Activated CD4-positive, alpha-beta T cell treated with anti-CD3 and anti-CD28 coated beads, Interleukin-2, amount 10 ng/mL, durations not matched to agents 7 days and 5 days (primary cell): ENCODE data around the gene RASA3. TPM values are rescaled to one million over a fixed set of nuclear protein-coding genes. Genes with fewer than 3 reads are reported as not detected.

Experiments
- CTCF ChIA-PET: fragments of 350-600 bp; sonication (Branson Sonifier 250); formaldehyde crosslinking; loops from one replicate; lab custom pipeline; 2021; ENCODE audit warnings: antibody characterized with exemption; lab: Charles Lee
- POLR2A ChIA-PET: fragments of 350-600 bp; sonication (Branson Sonifier 250); formaldehyde crosslinking; loops from one replicate; lab custom pipeline; 2021; ENCODE audit warnings: antibody characterized with exemption; lab: Charles Lee
- DNase-seq: peaks from one replicate; pipeline ENCODE4 v3.0.0-alpha.2; 2020
- H3K27ac Mint-ChIP-seq: one replicate; pipeline ENCODE4 v1.8.0; 2021; ENCODE audit warnings: mild to moderate bottlenecking, moderate library complexity, mixed read lengths
- H3K27me3 Mint-ChIP-seq: one replicate; pipeline ENCODE4 v1.8.0; 2021; ENCODE audit warnings: mixed read lengths
- H3K36me3 Mint-ChIP-seq: one replicate; pipeline ENCODE4 v1.8.0; 2021; ENCODE audit warnings: low read depth, mixed read lengths
- H3K4me1 Mint-ChIP-seq: one replicate; pipeline ENCODE4 v1.8.0; 2021; ENCODE audit warnings: mixed read lengths
- H3K4me3 Mint-ChIP-seq: one replicate; pipeline ENCODE4 v1.8.0; 2021; ENCODE audit warnings: mild to moderate bottlenecking, moderate library complexity, mixed read lengths
- H3K9me3 Mint-ChIP-seq: one replicate; pipeline ENCODE4 v1.8.0; 2021; ENCODE audit warnings: mixed read lengths
- total RNA-seq, 2 experiments: library from RNA; stranded (reverse); gene quantifications; one replicate each; pipeline ENCODE4 v1.2.3, GENCODE V29; 2021

The RASA3 gene
- total RNA-seq, 2 experiments from 2014 or later, result 114 to 115 TPM

DNA sequence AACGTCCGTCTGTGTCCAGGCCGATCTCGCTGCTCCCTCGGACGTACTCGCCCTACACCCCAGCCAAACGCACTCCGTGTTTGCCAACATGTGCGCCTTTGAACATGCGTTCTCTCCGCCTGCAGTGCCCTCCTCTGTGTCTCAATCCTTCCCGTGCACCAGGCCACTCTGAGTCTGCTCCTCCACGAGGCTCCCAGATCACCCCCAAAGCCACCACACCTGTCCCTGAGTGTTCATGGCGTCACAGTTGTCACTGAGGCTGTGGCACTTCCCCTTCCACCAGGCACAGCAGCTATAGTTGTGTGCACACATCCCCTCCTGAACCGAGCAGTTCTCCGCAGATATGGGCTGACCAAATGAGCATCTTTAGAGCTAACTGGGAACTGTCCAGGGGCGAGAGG lies 35.6 kb downstream of the RASA3 start:
- POLR2A ChIA-PET, result no interaction called here
- Mint-ChIP-seq H3K36me3 (peaks cover 54% of the 10 kb centered on the region), H3K4me1 (peaks cover 46% of the 10 kb centered on the region), H3K9me3 (peaks cover 32% of the 10 kb centered on the region), H3K27me3 (no peaks in the 10 kb centered on the region), H3K27ac (no peak overlapping the region), H3K4me3 (no peak overlapping the region)
- CTCF ChIA-PET, result no interaction called here
- DNase-seq, result no peak

DNA sequence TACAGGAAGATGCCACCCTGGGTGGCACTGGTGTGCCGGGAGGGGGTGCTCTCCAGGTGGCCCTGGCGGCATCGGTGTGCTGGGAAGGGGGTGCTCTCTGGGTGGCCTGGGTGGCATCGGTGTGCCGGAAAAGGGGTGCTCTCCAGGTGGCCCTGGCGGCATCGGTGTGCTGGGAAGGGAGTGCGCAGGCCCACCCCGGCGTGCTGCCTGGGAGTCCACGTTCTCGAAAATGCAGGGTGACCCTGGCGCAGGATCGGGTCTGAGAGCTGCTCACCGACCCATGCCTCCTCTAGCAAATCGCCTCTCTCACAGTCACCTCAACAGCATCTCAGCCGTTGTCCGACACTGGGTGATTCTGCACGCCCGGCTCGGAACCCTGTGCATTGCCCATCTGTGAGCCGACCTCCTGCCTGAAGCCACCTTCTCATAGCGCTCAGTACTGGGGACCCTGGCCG lies 36.4 kb downstream of the RASA3 start:
- Mint-ChIP-seq H3K9me3 (peaks cover 39% of the 10 kb centered on the region), H3K4me1 (peaks cover 46% of the 10 kb centered on the region), H3K36me3 (peaks cover 55% of the 10 kb centered on the region), H3K27ac (no peak overlapping the region), H3K27me3 (no peaks in the 10 kb centered on the region), H3K4me3 (no peak overlapping the region)
- ChIA-PET CTCF (interaction anchor here (0.6 kb wide), 1 partner anchor 199 kb away, joined by 3 read pairs; no protein-coding TSS in a partner anchor), POLR2A (no interaction called here)
- no peak for DNase-seq

DNA sequence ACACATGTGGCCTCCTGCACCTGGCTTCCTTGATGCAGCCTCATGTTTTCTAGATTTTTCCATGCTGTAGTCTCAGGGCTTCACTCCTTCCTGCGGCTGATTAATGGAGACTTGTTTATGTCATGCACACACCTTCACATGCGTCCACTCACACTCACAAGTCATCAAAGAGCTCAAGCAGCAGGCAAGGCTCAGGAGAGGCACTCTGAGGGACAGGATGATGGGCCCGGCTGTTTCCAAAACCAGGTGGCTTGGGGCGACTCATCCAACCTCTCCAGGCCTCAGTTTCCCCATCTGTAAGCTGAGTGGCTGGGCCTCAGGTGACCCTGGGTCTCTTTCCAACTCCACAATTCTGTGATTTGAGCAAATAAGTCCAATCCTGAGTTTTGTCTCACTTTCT lies 36.9 kb downstream of the RASA3 start:
- Mint-ChIP-seq H3K9me3 (peaks cover 42% of the 10 kb centered on the region), H3K27ac (no peak overlapping the region), H3K4me3 (no peak overlapping the region), H3K27me3 (no peaks in the 10 kb centered on the region), H3K4me1 (peaks cover 48% of the 10 kb centered on the region), H3K36me3 (peaks cover 57% of the 10 kb centered on the region)
- ChIA-PET CTCF (no interaction called here), POLR2A (no interaction called here)
- DNase-seq, result no peak

DNA sequence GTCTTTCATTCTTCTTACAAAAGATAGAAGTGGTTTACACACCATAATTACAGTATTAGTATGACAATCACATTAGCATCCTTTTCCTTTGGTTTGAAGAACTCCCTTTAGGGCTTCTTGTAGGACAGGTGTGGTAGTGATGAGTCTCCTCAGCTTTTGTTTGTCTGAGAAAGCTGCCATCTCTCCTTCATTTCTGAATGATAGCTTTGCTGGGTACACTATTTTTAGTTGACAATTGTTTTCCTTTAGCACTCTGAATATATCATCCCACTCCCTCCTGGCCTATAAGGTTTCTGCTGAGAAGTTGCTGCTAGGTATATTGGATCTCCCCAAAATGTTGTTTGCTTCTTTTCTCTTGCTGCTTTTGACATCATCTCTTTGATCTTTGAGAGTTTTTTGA lies 39.3 kb downstream of the RASA3 start:
- peaks cover 76% of the 10 kb centered on the region for H3K36me3 Mint-ChIP-seq
- POLR2A ChIA-PET, result no interaction called here
- no peak overlapping the region for H3K4me3 Mint-ChIP-seq
- H3K9me3 Mint-ChIP-seq, result peaks cover 50% of the 10 kb centered on the region
- CTCF ChIA-PET, result interaction anchor here (1.1 kb wide), 1 partner anchor 10 kb away, joined by 3 read pairs; no protein-coding TSS in a partner anchor
- no peak overlapping the region for H3K27ac Mint-ChIP-seq
- no peak for DNase-seq
- peaks cover 43% of the 10 kb centered on the region for H3K4me1 Mint-ChIP-seq
- H3K27me3 Mint-ChIP-seq, result no peaks in the 10 kb centered on the region

DNA sequence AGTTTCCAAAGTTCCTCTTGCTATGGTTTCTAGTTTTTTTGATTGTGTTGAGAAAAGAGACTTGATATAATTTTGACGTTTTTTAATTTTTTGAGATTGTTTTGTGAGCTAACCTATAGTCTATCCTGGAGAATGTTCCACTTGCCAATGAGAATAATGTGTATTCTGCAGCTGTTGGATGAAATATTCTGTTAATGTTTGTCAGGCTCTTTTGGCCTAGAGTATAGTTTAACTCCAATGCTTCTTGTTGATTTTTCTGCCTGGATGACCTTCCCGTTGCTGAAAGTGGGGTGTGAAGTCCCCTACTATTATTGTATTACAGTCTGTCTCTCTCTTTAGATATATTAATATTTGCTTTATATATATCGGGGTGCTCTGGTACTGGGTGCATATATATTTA lies 40.0 kb downstream of the RASA3 start:
- H3K27me3 Mint-ChIP-seq, result no peaks in the 10 kb centered on the region
- no peak overlapping the region for H3K4me3 Mint-ChIP-seq
- POLR2A ChIA-PET, result no interaction called here
- peaks cover 51% of the 10 kb centered on the region for H3K9me3 Mint-ChIP-seq
- no peak for DNase-seq
- peaks cover 76% of the 10 kb centered on the region for H3K36me3 Mint-ChIP-seq
- peak overlapping the region; percentile 83 for H3K27ac Mint-ChIP-seq
- peaks cover 38% of the 10 kb centered on the region for H3K4me1 Mint-ChIP-seq
- CTCF ChIA-PET, result no interaction called here

DNA sequence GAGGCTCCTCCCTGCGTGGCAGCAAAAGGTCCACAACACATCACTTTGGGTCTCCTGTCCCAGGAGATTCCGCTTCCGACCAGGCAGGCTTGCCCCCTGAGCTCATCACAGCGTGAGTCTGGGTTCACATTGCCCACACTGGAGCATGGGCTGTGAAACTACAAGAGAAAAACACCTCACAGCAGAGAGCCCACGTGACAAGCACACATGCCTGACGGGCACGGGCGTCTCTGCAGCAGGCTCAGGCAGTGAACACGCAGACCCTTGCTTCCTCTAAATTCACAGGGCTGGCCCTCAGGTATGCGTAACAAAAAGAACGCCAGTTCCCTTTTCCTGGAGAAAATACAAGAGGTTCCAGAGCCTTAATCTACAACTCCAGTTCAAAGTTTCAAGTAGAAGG lies 41.9 kb downstream of the RASA3 start:
- ChIA-PET CTCF (no interaction called here), POLR2A (interaction anchor here (0.5 kb wide), 1 partner anchor 227 kb away, joined by 3 read pairs; no protein-coding TSS in a partner anchor)
- H3K9me3 Mint-ChIP-seq, result peaks cover 52% of the 10 kb centered on the region
- no peak overlapping the region for H3K4me3 Mint-ChIP-seq
- H3K4me1 Mint-ChIP-seq, result peaks cover 23% of the 10 kb centered on the region
- DNase-seq, result no peak
- H3K27ac Mint-ChIP-seq, result peak overlapping the region; percentile 46
- H3K36me3 Mint-ChIP-seq, result peaks cover 61% of the 10 kb centered on the region
- H3K27me3 Mint-ChIP-seq, result no peaks in the 10 kb centered on the region

DNA sequence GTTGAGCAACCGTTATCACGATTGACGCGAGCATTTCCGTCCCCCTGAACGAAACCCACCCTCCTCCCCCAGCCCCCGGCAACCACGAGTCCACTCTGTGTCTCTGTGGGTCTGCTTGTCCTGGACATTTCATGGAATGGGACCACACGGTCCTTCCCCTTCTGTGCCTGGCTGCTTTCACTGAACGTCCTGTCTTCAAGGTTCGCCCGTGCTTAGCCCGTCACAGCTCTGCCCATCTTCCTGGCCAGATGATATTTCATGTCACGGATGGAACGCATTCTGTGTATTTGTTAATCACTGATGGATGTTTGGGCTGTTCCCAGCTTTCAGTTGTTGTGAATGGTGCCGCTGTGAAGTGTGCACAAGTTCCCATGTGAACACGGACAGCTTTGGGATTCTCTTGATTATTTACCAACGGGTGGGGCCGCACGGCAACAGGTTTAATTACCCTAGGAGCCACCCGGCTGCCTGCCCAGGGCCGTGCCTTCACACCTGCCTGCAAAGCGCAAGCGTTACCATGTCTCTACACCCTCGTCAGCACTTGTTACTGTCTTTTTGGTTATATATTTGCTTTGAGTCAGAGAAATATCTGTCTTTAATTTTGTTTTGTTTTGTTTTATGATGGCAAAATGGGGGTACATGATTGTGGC lies 42.5 kb downstream of the RASA3 start:
- H3K27ac Mint-ChIP-seq, result no peak overlapping the region
- peaks cover 56% of the 10 kb centered on the region for H3K36me3 Mint-ChIP-seq
- H3K9me3 Mint-ChIP-seq, result peaks cover 49% of the 10 kb centered on the region
- no peak overlapping the region for H3K4me3 Mint-ChIP-seq
- DNase-seq, result no peak
- H3K27me3 Mint-ChIP-seq, result no peaks in the 10 kb centered on the region
- CTCF ChIA-PET, result interaction anchor here (0.8 kb wide), 1 partner anchor 19 kb away, joined by 3 read pairs; no protein-coding TSS in a partner anchor
- POLR2A ChIA-PET, result no interaction called here
- peaks cover 19% of the 10 kb centered on the region for H3K4me1 Mint-ChIP-seq

DNA sequence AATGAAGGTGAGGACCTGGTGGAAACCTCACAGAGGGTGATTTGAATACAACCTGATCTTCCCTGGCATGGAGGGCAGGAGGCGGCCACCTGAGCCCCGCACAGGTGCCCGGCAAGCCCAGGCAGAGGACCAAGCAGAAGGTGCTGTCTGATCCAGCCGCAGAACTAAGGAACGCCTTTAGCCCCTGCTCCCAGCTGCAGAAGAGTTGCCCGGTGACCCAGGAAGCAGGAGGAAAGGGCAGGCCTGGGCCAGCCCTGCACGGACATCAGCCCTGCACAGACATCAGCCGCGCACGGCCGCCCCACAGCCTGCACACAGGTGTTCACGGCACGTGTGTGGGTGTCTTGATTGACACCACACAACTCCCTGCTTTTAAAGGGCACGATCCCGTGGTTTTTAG lies 43.1 kb downstream of the RASA3 start:
- Mint-ChIP-seq H3K27ac (peak overlapping the region; percentile 9), H3K9me3 (peaks cover 48% of the 10 kb centered on the region), H3K27me3 (no peaks in the 10 kb centered on the region), H3K36me3 (peaks cover 55% of the 10 kb centered on the region), H3K4me1 (peaks cover 18% of the 10 kb centered on the region), H3K4me3 (no peak overlapping the region)
- DNase-seq, result no peak
- ChIA-PET CTCF (interaction anchor here (0.8 kb wide), 1 partner anchor 20 kb away, joined by 3 read pairs; no protein-coding TSS in a partner anchor), POLR2A (no interaction called here)

DNA sequence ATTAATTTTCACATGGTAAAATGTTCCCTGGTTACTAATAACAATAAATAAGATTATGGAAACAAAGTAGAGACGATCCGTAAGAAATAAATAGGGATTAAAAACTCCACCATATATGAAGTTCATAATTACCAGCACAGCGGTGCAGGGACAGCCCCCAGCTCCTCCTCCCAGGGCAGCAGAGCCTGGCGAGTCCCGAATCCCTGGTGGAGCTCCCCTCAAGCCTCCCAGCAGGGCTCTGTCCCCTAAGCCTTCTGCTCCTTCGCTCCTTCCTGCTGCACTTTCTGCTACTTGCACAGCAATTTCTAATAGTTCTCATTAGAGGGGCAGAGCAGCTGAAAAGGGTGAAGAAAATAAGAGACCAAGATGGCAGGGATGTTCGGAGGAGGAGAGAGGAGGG lies 43.6 kb downstream of the RASA3 start:
- Mint-ChIP-seq H3K9me3 (peaks cover 43% of the 10 kb centered on the region), H3K4me1 (peaks cover 13% of the 10 kb centered on the region), H3K36me3 (peaks cover 50% of the 10 kb centered on the region), H3K4me3 (no peak overlapping the region), H3K27me3 (no peaks in the 10 kb centered on the region), H3K27ac (no peak overlapping the region)
- ChIA-PET POLR2A (no interaction called here), CTCF (no interaction called here)
- DNase-seq, result no peak

DNA sequence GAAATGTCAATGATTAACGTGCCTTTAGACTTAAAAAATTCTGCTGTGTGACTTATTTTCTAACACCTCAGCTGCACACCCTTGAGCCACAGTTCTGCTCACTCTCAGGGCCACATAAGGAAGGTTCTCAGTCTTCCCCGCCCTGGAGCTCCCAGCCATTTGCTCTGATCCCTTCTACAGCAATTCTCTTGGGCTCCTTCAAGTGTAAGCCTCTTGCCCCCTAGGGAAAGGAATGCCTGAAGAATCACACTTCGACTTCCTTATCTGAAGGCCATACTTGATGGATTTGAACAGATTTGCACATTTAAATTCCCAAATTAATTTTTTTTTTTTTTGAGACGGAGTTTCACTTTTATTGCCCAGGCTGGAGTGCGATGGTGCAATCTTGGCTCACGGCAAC lies 44.2 kb downstream of the RASA3 start:
- Mint-ChIP-seq H3K36me3 (peaks cover 44% of the 10 kb centered on the region), H3K9me3 (peaks cover 37% of the 10 kb centered on the region), H3K4me3 (no peak overlapping the region), H3K27me3 (no peaks in the 10 kb centered on the region), H3K4me1 (peaks cover 7% of the 10 kb centered on the region), H3K27ac (no peak overlapping the region)
- CTCF ChIA-PET, result no interaction called here
- DNase-seq, result no peak
- POLR2A ChIA-PET, result no interaction called here

DNA sequence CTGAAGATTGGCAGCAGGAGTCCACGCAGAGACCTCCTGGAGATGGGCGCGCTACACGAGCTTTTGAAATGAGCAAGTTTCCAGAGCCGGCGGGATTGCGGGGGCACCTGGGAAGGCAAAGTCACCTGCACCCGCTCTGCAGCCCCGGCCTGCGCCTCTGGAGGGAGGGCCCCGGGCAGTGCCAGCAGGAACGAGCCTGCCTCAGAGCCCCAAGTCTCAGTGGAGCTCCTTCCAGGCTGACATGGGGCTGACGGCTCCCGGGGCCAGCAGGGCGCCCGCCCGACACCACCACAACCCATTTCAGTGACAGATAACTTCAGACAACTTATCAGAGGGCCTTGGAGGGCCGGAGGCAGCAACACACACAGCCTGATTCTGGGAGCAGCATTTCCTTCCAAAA lies 45.0 kb downstream of the RASA3 start:
- peaks cover 8% of the 10 kb centered on the region for H3K4me1 Mint-ChIP-seq
- peaks cover 33% of the 10 kb centered on the region for H3K9me3 Mint-ChIP-seq
- H3K27ac Mint-ChIP-seq, result peak overlapping the region; percentile 54
- peaks cover 45% of the 10 kb centered on the region for H3K36me3 Mint-ChIP-seq
- H3K27me3 Mint-ChIP-seq, result no peaks in the 10 kb centered on the region
- ChIA-PET POLR2A (interaction anchor here (0.6 kb wide), 1 partner anchor 26 kb away, joined by 3 read pairs; no protein-coding TSS in a partner anchor), CTCF (no interaction called here)
- DNase-seq, result no peak
- no peak overlapping the region for H3K4me3 Mint-ChIP-seq

DNA sequence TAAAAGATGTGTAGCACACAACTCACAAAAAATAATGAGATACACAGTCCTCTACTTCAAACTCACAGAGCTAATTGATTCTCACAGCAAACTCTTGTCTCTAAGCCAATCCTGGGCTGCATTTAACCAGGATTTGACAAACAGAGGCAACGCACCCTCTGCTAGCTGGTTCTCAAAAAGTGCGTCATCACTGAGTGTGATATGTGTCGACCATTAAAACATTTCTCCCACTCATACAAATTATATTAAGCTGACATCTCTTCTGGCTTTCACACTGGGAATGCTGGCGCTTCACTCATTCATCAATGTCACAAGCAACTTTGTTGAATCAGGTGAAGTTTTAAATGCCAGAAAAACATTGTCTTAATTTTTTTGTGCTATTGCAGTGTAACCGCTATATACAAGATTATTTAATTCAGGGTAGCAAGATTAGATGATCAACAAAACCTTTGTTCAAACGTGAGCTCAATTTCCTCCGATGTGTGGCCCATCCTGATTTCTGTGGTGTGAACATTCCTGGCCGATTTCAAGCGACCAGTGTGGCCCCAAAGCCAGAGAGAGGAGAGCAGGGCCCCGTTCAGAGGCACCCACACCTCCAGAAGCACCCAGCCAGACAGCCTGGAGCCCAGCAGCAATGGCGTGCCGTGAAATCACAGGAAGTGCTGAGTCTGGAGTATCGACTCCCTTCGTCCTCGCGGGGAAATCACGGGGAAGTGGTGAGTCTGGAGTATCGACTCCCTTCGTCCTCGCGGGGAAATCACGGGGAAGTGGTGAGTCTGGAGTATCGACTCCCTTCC lies 49.4 kb downstream of the RASA3 start:
- CTCF ChIA-PET, result interaction anchor here (1.0 kb wide), 1 partner anchor 11 kb away, joined by 3 read pairs; no protein-coding TSS in a partner anchor
- H3K27me3 Mint-ChIP-seq, result no peaks in the 10 kb centered on the region

More for the DNA sequence above, 49.4 kb downstream of the RASA3 start:
- H3K9me3 Mint-ChIP-seq, result peaks cover 9% of the 10 kb centered on the region
- peaks cover 29% of the 10 kb centered on the region for H3K36me3 Mint-ChIP-seq
- DNase-seq, result no peak
- H3K4me3 Mint-ChIP-seq, result no peak overlapping the region
- H3K27ac Mint-ChIP-seq, result no peak overlapping the region
- POLR2A ChIA-PET, result no interaction called here
- H3K4me1 Mint-ChIP-seq, result peaks cover 13% of the 10 kb centered on the region
